Fibroblast of lung (primary cell): Measurements from ENCODE around the gene FGF1. TPM values are rescaled to one million over a fixed set of nuclear protein-coding genes. Genes with fewer than 3 reads are reported as not detected.
A peak's percentile ranks its signal among the peaks of the same experiment; 100 is the strongest.

Experiments used
- DNase-seq, 2 donors: peaks; one replicate each; pipeline versions ENCODE4 v3.0.0 to v3.0.0-alpha.2; 2010; ENCODE audit warnings: low read depth in 2 of 2
- H2AFZ ChIP-seq: 2 replicates; pipeline ENCODE4 v1.5.1; 2012; ENCODE audit warnings: low read length, control low read depth, inconsistent platforms
- H3K27ac ChIP-seq: 2 replicates; pipeline ENCODE4 v1.5.1; 2011; ENCODE audit warnings: low read length, control low read depth; ENCODE audit not compliant: insufficient read depth
- H3K27me3 ChIP-seq: 2 replicates; pipeline ENCODE4 v1.5.1; 2011; ENCODE audit warnings: mild to moderate bottlenecking, low read length; ENCODE audit not compliant: control insufficient read depth, insufficient read depth
- H3K36me3 ChIP-seq: 2 replicates; pipeline ENCODE4 v1.5.1; 2011; ENCODE audit warnings: low read length; ENCODE audit not compliant: control insufficient read depth, insufficient read depth
- H3K4me1 ChIP-seq: 2 replicates; pipeline ENCODE4 v1.5.1; 2011; ENCODE audit warnings: low read length; ENCODE audit not compliant: control insufficient read depth, insufficient read depth; ENCODE audit errors: extremely low read depth
- H3K4me2 ChIP-seq: 2 replicates; pipeline ENCODE4 v1.5.1; 2011; ENCODE audit warnings: low read length, control low read depth; ENCODE audit not compliant: insufficient read depth; ENCODE audit errors: extremely low read depth
- H3K4me3 ChIP-seq, 4 experiments: fragments of 200-600 bp in 1 of 4; sonication (generic) in 1 of 4; replicated peaks in 1 of 4; 2 replicates each; pipeline ENCODE4 v1.5.1; 2011 to 2016; ENCODE audit warnings: low read length in 4 of 4, low read depth in 3 of 4, mild to moderate bottlenecking in 3 of 4, control low read depth in 2 of 4, inconsistent platforms in 1 of 4, mixed read lengths in 1 of 4; ENCODE audit not compliant: insufficient read depth in 1 of 4; ENCODE audit errors: control extremely low read depth in 1 of 4
- H3K79me2 ChIP-seq: 2 replicates; pipeline ENCODE4 v1.5.1; 2012; ENCODE audit warnings: mild to moderate bottlenecking, low read length, inconsistent platforms; ENCODE audit not compliant: control insufficient read depth, insufficient read depth
- H3K9ac ChIP-seq: 2 replicates; pipeline ENCODE4 v1.5.1; 2011; ENCODE audit warnings: mild to moderate bottlenecking, low read length, control low read depth; ENCODE audit not compliant: insufficient read depth
- H3K9me3 ChIP-seq: 2 replicates; pipeline ENCODE4 v1.5.1; 2012; ENCODE audit warnings: low read depth, low read length; ENCODE audit not compliant: control insufficient read depth, insufficient read depth
- H4K20me1 ChIP-seq: 2 replicates; pipeline ENCODE4 v1.5.1; 2011; ENCODE audit warnings: low read length; ENCODE audit not compliant: control insufficient read depth, insufficient read depth; ENCODE audit errors: extremely low read depth
- CTCF ChIP-seq, 2 donors: IDR thresholded peaks in 1 of 2; conservative IDR thresholded peaks in 1 of 2; 1 replicate in 1 of 2; 2 replicates in 1 of 2; pipeline ENCODE4 v1.5.1; 2011 to 2012; ENCODE audit warnings: low read length in 2 of 2, control low read depth in 1 of 2, inconsistent platforms in 1 of 2, low read depth in 1 of 2, mild to moderate bottlenecking in 1 of 2
- EZH2 ChIP-seq: IDR thresholded peaks from 2 replicates; pipeline ENCODE4 v1.5.1; 2012; ENCODE audit warnings: low read length, control low read depth, mild to moderate bottlenecking; ENCODE audit errors: missing control alignments
- polyA plus RNA-seq, 2 donors: library from polyadenylated mRNA; depleted of rRNA in 1 of 2; stranded (reverse) in 1 of 2; unstranded in 1 of 2; fragments of >200 nt; gene quantifications; 2 replicates each; pipeline ENCODE4 v1.2.1, GENCODE V29; 2011 to 2012; ENCODE audit warnings: missing spikeins in 1 of 2
- total RNA-seq: library from RNA; depleted of rRNA; stranded (reverse); fragments of >200 nt; gene quantifications from 2 replicates; pipeline ENCODE4 v1.2.1, GENCODE V29; 2014

Gene FGF1
- total and polyA plus RNA-seq, 2 donors (not counting 1 experiment from before 2014, with no cell fraction given): 3.5 to 17.7 TPM

GRCh38 chr5:142617416-142618129 is 68.3 kb downstream of the FGF1 start:
- H3K9me3 ChIP-seq: no peaks in the 10 kb centered on the region
- H3K4me2 ChIP-seq: no peak overlapping the region
- H4K20me1 ChIP-seq: no peaks in the 10 kb centered on the region
- no peak overlapping the region for H2AFZ ChIP-seq
- H3K79me2 ChIP-seq: no peaks in the 10 kb centered on the region
- H3K4me1 ChIP-seq: peaks cover 20% of the 10 kb centered on the region
- H3K27ac ChIP-seq: peak overlapping the region; percentile 24
- no peak for DNase-seq
- no peaks in the 10 kb centered on the region for H3K27me3 ChIP-seq
- no peak for TF ChIP-seq CTCF (conservative IDR thresholded peaks at IDR 0.05 in 1 of 2, IDR thresholded peaks at IDR 0.05 in 1 of 2; ENCODE audit: low read depth in 1 of 2, low read length in 2 of 2)
- H3K36me3 ChIP-seq: no peaks in the 10 kb centered on the region
- no peak overlapping the region for H3K4me3 ChIP-seq
- H3K9ac ChIP-seq: no peak overlapping the region

GRCh38 chr5:142615948-142616347 is 69.9 kb downstream of the FGF1 start:
- no peaks in the 10 kb centered on the region for H4K20me1 ChIP-seq
- no peak overlapping the region for H3K4me3 ChIP-seq
- no peaks in the 10 kb centered on the region for H3K27me3 ChIP-seq
- no peak for TF ChIP-seq CTCF (conservative IDR thresholded peaks at IDR 0.05 in 1 of 2, IDR thresholded peaks at IDR 0.05 in 1 of 2; ENCODE audit: low read depth in 1 of 2, low read length in 2 of 2)
- no peak for TF ChIP-seq EZH2
- no peaks in the 10 kb centered on the region for H3K79me2 ChIP-seq
- H3K4me2 ChIP-seq: no peak overlapping the region
- no peak overlapping the region for H3K9ac ChIP-seq
- H3K9me3 ChIP-seq: no peaks in the 10 kb centered on the region
- no peak for DNase-seq
- no peaks in the 10 kb centered on the region for H3K36me3 ChIP-seq
- no peak overlapping the region for H2AFZ ChIP-seq
- H3K4me1 ChIP-seq: peaks cover 9% of the 10 kb centered on the region
- H3K27ac ChIP-seq: no peak overlapping the region

GRCh38 chr5:142614054-142614453 is 71.8 kb downstream of the FGF1 start:
- Histone ChIP-seq H3K4me1 (peaks cover 10% of the 10 kb centered on the region), H3K27ac (peak overlapping the region; percentile 54), H3K4me2 (no peak overlapping the region), H3K79me2 (no peaks in the 10 kb centered on the region), H4K20me1 (no peaks in the 10 kb centered on the region), H3K27me3 (no peaks in the 10 kb centered on the region), H3K9ac (no peak overlapping the region), H3K9me3 (no peaks in the 10 kb centered on the region), H3K4me3 (no peak overlapping the region), H2AFZ (no peak overlapping the region), H3K36me3 (no peaks in the 10 kb centered on the region)
- TF ChIP-seq CTCF (conservative IDR thresholded peaks at IDR 0.05 in 1 of 2, IDR thresholded peaks at IDR 0.05 in 1 of 2; ENCODE audit: low read depth in 1 of 2, low read length in 2 of 2) (no peak), EZH2 (no peak)
- DNase-seq: no peak
